Measurements from ENCODE around the gene CD6. TPM values are rescaled to one million over a fixed set of nuclear protein-coding genes. Genes with fewer than 3 reads are reported as not detected.

The CD6 gene
- total and polyA plus RNA-seq, 7 donors: under 0.01 to 14.1 (median 0.98) TPM; not detected in 1

DNA sequence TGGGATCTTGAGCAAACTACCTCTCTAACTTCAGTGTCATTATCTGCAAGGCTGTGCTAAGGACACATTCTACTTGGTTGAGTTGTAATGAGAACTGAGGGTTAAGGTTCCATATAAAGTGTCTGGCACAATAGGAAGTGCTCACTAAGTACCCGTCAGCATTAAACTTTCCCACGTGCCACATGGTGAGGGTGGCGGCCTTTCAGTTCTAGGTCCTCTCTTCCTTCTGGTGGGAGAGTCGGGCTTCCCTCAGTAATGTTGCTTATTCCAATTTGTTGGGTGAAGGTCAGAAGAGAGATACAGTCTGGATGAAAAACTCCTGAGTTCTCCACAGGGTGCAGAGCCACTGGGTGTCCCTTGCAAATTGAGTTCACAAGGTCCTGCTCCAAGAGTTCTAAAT lies 4.6 kb upstream of the CD6 start:
- no peak for DNase-seq
- Histone ChIP-seq H3K36me3 (no peaks in the 10 kb centered on the region), H3K27me3 (no peaks in the 10 kb centered on the region), H3K4me1 (no peaks in the 10 kb centered on the region), H3K9me3 (no peaks in the 10 kb centered on the region), H3K4me3 (no peak overlapping the region), H3K27ac (no peak overlapping the region)
- intact Hi-C loops (cut with DNase I): no loop called here
- WGBS, 2 donors: 82 to 83% methylated on average over 4 of the region's 4 CpGs
- TF ChIP-seq POLR2A (IDR thresholded peaks at IDR 0.05) (no peak), POLR2AphosphoS5 (IDR thresholded peaks at IDR 0.05) (no peak), EP300 (IDR thresholded peaks at IDR 0.05) (no peak)
- TF ChIP-seq, protein P1, sequence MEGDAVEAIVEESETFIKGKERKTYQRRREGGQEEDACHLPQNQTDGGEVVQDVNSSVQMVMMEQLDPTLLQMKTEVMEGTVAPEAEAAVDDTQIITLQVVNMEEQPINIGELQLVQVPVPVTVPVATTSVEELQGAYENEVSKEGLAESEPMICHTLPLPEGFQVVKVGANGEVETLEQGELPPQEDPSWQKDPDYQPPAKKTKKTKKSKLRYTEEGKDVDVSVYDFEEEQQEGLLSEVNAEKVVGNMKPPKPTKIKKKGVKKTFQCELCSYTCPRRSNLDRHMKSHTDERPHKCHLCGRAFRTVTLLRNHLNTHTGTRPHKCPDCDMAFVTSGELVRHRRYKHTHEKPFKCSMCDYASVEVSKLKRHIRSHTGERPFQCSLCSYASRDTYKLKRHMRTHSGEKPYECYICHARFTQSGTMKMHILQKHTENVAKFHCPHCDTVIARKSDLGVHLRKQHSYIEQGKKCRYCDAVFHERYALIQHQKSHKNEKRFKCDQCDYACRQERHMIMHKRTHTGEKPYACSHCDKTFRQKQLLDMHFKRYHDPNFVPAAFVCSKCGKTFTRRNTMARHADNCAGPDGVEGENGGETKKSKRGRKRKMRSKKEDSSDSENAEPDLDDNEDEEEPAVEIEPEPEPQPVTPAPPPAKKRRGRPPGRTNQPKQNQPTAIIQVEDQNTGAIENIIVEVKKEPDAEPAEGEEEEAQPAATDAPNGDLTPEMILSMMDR (IDR thresholded peaks at IDR 0.05): no peak

DNA sequence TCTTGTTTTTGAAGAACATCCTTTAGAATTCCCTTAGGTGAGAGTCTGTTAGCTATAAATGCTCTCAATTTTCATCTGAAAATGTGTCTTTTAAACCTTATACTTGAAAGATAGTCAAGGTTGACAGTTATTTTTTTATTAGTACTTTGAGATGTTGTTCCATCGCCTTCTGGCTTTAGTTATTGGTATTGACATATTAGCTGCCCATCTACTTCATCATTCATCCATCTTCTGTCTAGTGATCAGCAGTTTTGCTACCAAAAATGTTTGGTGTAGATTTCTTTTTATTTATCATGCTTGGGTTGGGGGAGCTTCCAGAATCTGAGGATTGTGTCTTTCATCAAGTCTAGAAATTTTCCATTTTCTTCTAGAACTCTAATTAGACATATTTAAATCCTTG lies 3.3 kb upstream of the CD6 start:
- no peak overlapping the region for H3K4me3 ChIP-seq
- no peaks in the 10 kb centered on the region for H3K27me3 ChIP-seq
- TF ChIP-seq EP300 (IDR thresholded peaks at IDR 0.05) (no peak), POLR2A (IDR thresholded peaks at IDR 0.05) (no peak), POLR2AphosphoS5 (IDR thresholded peaks at IDR 0.05) (no peak)
- TF ChIP-seq, protein P1 (IDR thresholded peaks at IDR 0.05): no peak
- DNase-seq: no peak
- no peak overlapping the region for H3K27ac ChIP-seq
- no peaks in the 10 kb centered on the region for H3K9me3 ChIP-seq
- 46 to 91% methylated on average over 1 of the region's 1 CpG for whole genome bisulfite sequencing, 2 donors
- intact Hi-C loops (cut with DNase I): no loop called here
- no peaks in the 10 kb centered on the region for H3K4me1 ChIP-seq
- no peaks in the 10 kb centered on the region for H3K36me3 ChIP-seq

DNA sequence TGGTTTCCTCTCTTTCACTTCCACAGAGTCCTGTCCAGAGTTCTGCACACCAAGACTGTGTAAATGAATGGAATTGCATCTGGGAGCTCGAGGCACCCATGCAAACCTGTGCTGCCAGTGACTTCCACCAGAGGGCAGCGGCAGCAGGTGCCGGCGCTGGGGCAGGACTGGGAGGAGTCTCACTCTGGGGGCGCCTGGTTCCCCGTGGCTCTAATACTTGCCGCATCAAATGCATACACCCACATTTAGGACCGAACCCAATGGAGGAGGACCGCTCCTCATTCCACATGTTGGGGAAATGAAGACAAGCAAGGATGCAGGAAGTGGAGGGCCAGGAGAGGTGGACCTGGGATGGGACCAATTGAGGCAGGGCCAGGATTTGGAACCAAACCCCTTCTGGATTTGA lies 1.1 kb upstream of the CD6 start:
- H3K27ac ChIP-seq: no peak overlapping the region
- H3K4me1 ChIP-seq: no peaks in the 10 kb centered on the region
- H3K4me3 ChIP-seq: no peak overlapping the region
- no peaks in the 10 kb centered on the region for H3K36me3 ChIP-seq
- H3K9me3 ChIP-seq: no peaks in the 10 kb centered on the region
- WGBS, 2 donors: 13 to 15% methylated on average over 9 of the region's 9 CpGs
- H3K27me3 ChIP-seq: no peaks in the 10 kb centered on the region
- TF ChIP-seq POLR2A (IDR thresholded peaks at IDR 0.05) (no peak), EP300 (IDR thresholded peaks at IDR 0.05) (no peak)
- TF ChIP-seq, protein P1 (IDR thresholded peaks at IDR 0.05): peak; percentile 43 to 92 (median 72)
- DNase-seq: no peak
- intact Hi-C loops (cut with DNase I): loop anchor here (1.0 kb wide), 1 partner anchor 159 kb away; no protein-coding TSS in a partner anchor

DNA sequence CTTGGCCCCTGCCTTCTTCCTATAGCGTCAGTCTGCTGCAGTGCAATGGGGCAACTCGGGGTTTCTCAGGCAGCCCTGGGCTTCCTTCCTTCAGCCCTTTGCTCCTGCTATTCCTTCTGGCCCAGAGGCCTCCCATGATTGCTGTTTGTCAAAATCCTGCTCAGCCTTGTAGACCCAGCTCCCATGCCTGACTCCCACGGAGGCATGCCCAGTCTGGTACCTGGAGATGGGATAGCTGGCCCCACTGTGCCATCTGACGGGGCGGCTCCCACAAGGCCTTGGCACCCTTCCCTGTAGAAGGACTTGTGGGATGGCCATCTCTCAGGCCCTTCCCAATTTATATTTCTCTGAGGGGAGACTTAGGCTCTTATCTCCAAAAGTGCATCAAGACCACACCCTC lies 590 bp upstream of the CD6 start:
- Histone ChIP-seq H3K36me3 (no peaks in the 10 kb centered on the region), H3K27me3 (no peaks in the 10 kb centered on the region), H3K4me3 (no peak overlapping the region), H3K4me1 (no peaks in the 10 kb centered on the region), H3K27ac (no peak overlapping the region), H3K9me3 (no peaks in the 10 kb centered on the region)
- TF ChIP-seq POLR2A (IDR thresholded peaks at IDR 0.05) (no peak), POLR2AphosphoS5 (IDR thresholded peaks at IDR 0.05) (no peak), EP300 (IDR thresholded peaks at IDR 0.05) (no peak)
- TF ChIP-seq, protein P1 (IDR thresholded peaks at IDR 0.05): no peak
- DNase-seq: no peak
- intact Hi-C loops (cut with DNase I): loop anchor here (1.0 kb wide), 1 partner anchor 158 kb away; no protein-coding TSS in a partner anchor
- WGBS, 2 donors: 62 to 83% methylated on average over 5 of the region's 5 CpGs
